Erythroblast (primary cell): ENCODE measurements around the gene EDDM13.

Experiments
- GATA1 ChIP-seq: IDR thresholded peaks from 2 replicates; pipeline ENCODE4 v1.6.1; 2011; ENCODE audit warnings: low read depth, mild to moderate bottlenecking, control low read depth, low read length, moderate library complexity
- POLR2A ChIP-seq: IDR thresholded peaks from 2 replicates; pipeline ENCODE4 v1.6.1; 2011; ENCODE audit warnings: mild to moderate bottlenecking, low read length

DNA sequence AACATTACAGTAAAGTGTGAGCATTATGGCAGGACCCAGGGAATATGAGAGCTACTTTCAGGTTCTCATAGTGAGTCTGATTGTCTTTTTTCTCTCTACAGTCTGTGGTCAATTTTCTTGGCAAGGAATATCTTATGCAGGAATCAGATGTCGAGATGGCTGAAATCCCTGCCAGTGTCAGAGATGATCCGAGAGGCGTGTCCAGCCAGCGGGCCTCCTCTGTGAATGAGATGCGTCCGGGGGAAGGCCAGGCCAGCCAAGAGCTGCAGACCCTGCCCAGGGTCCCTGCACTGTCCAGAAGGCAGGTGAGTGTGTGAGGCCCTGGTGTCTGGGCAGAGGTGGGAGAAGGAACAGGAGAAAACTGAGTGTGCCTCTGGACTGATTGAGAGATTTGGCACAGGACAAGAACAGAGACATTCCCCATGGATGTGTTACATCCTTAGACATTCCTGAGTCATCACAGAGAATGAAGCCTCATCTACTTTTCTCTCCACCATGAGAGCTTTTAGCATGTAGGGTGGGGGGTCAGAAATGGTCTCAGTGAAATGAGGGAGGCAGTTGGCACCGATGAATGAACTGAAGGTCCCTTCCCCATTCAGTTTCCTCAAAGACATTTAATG, 27.3 kb upstream of the EDDM13 start:
- TF ChIP-seq POLR2A (no peak), GATA1 (no peak)
